ENCODE results near the gene FLNA.
"Not testable (repeated sequence)": the region's sequence is repeated elsewhere in the genome, so short reads cannot be mapped to it uniquely, and the experiment has no call there.

Gene FLNA

GRCh38 chrX:154355776-154356140, 18.7 kb downstream of the FLNA start:
- DNase-seq: no peak

- no peak for DNase-seq
Measured at GRCh38 chrX:154355094-154355775, 19.2 kb downstream of the FLNA start.

- no peak for DNase-seq
Measured at GRCh38 chrX:154354516-154354915, 19.9 kb downstream of the FLNA start.

- no peak for DNase-seq
Measured at GRCh38 chrX:154354013-154354412, 20.4 kb downstream of the FLNA start.

- DNase-seq: no peak
Measured at GRCh38 chrX:154353172-154353843, 21.1 kb downstream of the FLNA start.

- DNase-seq: no peak
Measured at GRCh38 chrX:154352466-154352865, 22.0 kb downstream of the FLNA start.

- no peak for DNase-seq
Measured at GRCh38 chrX:154352012-154352401, 22.4 kb downstream of the FLNA start.

- DNase-seq: no peak
Measured at GRCh38 chrX:154351183-154352011, 23.0 kb downstream of the FLNA start.

GRCh38 chrX:154350429-154351182, 23.8 kb downstream of the FLNA start:
- no peak for DNase-seq

- no peak for DNase-seq
Measured at GRCh38 chrX:154349979-154350378, 24.5 kb downstream of the FLNA start.

GRCh38 chrX:154349359-154349935, 25.0 kb downstream of the FLNA start:
- DNase-seq: no peak

GRCh38 chrX:154348646-154349358, 25.6 kb downstream of the FLNA start:
- no peak for DNase-seq

- no peak for DNase-seq
Measured at GRCh38 chrX:154348114-154348531, 26.3 kb downstream of the FLNA start.

- not testable (repeated sequence) for DNase-seq
Measured at GRCh38 chrX:154343620-154344019, 30.8 kb downstream of the FLNA start.

GRCh38 chrX:154343063-154343462, 31.4 kb downstream of the FLNA start:
- not testable (repeated sequence) for DNase-seq

GRCh38 chrX:154341399-154342298, 32.8 kb downstream of the FLNA start:
- DNase-seq: not testable (repeated sequence)

GRCh38 chrX:154334496-154334895, 39.9 kb downstream of the FLNA start:
- no peak for DNase-seq

GRCh38 chrX:154333837-154334271, 40.6 kb downstream of the FLNA start:
- no peak for DNase-seq

GRCh38 chrX:154333116-154333515, 41.3 kb downstream of the FLNA start:
- DNase-seq: no peak

GRCh38 chrX:154332561-154332960, 41.9 kb downstream of the FLNA start:
- DNase-seq: no peak

GRCh38 chrX:154329294-154329693, 45.1 kb downstream of the FLNA start:
- no peak for DNase-seq

Measured in NCI-H2227 treated with DMSO at 0.1 percent for 48 hours (cell line).